Heart right ventricle (tissue), 16 donors: ENCODE data around the gene LRRC9. TPM values are rescaled to one million over a fixed set of nuclear protein-coding genes. Genes with fewer than 3 reads are reported as not detected.

Source experiments
- ATAC-seq, 8 donors: fragments of 200-7000 bp; cut with Tn5 transposase; one replicate each; pipeline ENCODE4 v1.9.1; 2020; ENCODE audit warnings: mild to moderate bottlenecking in 8 of 8, moderate library complexity in 8 of 8, moderate number of reproducible peaks in 1 of 8
- DNase-seq, 2 donors: peaks; one replicate each; pipeline ENCODE4 v3.0.0-alpha.2; 2020
- H3K27ac ChIP-seq, 10 donors: fragments of 200-600 bp; sonication (generic) in 2 of 10; one replicate each; pipeline versions ENCODE4 v1.5.0 to v1.8.0; 2020 to 2022; ENCODE audit warnings: mild to moderate bottlenecking in 3 of 10
- H3K27me3 ChIP-seq, 7 donors: fragments of 200-600 bp; one replicate each; pipeline ENCODE4 v1.8.0; 2021 to 2022; ENCODE audit warnings: mild to moderate bottlenecking in 2 of 7
- H3K36me3 ChIP-seq, 9 donors: fragments of 200-600 bp; sonication (generic) in 1 of 9; one replicate each; pipeline versions ENCODE4 v1.5.0 to v1.8.0; 2020 to 2022; ENCODE audit warnings: mild to moderate bottlenecking in 2 of 9
- H3K4me1 ChIP-seq, 9 donors: fragments of 200-600 bp; sonication (generic) in 1 of 9; one replicate each; pipeline versions ENCODE4 v1.5.0 to v1.8.0; 2020 to 2022; ENCODE audit warnings: mild to moderate bottlenecking in 4 of 9
- H3K4me3 ChIP-seq, 10 donors: fragments of 200-600 bp; sonication (generic) in 2 of 10; one replicate each; pipeline versions ENCODE4 v1.5.0 to v1.8.0; 2020 to 2022; ENCODE audit warnings: mild to moderate bottlenecking in 7 of 10, moderate library complexity in 2 of 10
- H3K9me3 ChIP-seq, 11 donors: fragments of 200-600 bp in 10 of 11; sonication (generic) in 2 of 11; one replicate each; pipeline versions ENCODE4 v1.5.0 to v1.8.0; 2013 to 2022; ENCODE audit warnings: mild to moderate bottlenecking in 2 of 11, control low read depth in 1 of 11, moderate library complexity in 1 of 11
- CTCF ChIP-seq, 9 donors: fragments of 200-600 bp; sonication (generic) in 2 of 9; IDR thresholded peaks; one replicate each; pipeline versions ENCODE4 v1.5.0 to v1.8.0; 2021 to 2022; ENCODE audit warnings: antibody characterized with exemption in 9 of 9, mild to moderate bottlenecking in 5 of 9, moderate library complexity in 1 of 9
- WGBS, 2 donors: extraction: QIAGEN DNeasy Blood & Tissue Kit; methylation state at CpG; one replicate each; pipeline ENCODE4 v1.1.7; 2013; ENCODE audit warnings: inconsistent platforms in 1 of 2; 5-methylcytosine and 5-hydroxymethylcytosine counted together
- intact Hi-C, 10 donors: fragments of 100-400 bp; cut with DNase I; formaldehyde crosslinking; loops; one replicate each; pipeline versions ENCODE4 v1.11.1 to v1.14.2; 2022
- long read RNA-seq, 3 donors: library from polyadenylated mRNA; unstranded; transcript quantifications; one replicate each; pipeline ENCODE4 v2.0.0, GENCODE V29; 2020 to 2021
- polyA plus RNA-seq, 2 donors: library from polyadenylated mRNA; stranded (reverse); fragments of 200-250 nt; gene quantifications; one replicate each; pipeline ENCODE4 v1.2.3, GENCODE V29; 2013
- total RNA-seq, 10 donors: library from RNA; stranded (reverse); fragmentation: NEBNext Ultra II Directional in 3 of 10; extraction: Animal tissue kit (Norgen Biotek cat#: 25700) in 3 of 10; gene quantifications; one replicate each; pipeline versions ENCODE4 v1.2.1 to v1.2.4, GENCODE V29; 2021 to 2023
- donor health status: Arrhythmogenic right ventricular cardiomyopathy.
- donor health status: ischemic (EF 13 %, LVEDD 7.1; RV severe dilation, severe dysfunction).
- donor health status: healthy with polysubstance abuse.
- donor health status: DM: no; HTN: yes; CAD: no.
- donor health status: DM: no; HTN: no; CAD: no.
- donor health status: ischemic (EF 25% LVEDD 6.9; RV normal size, moderate dysfunction).
- donor health status: ischemic (EF 25% LVEDD 5.7; RV mildly dilated, moderate dysfunction).
- donor health status: healthy.
- donor health status: DM: yes; HTN: yes; CAD: no.
- donor health status: Ischemic cardiomyopathy.
- donor health status: ischemic (EF 35%, LVEDD 5.7; RV mildly dilated, moderate dysfunction).
- donor health status: nonischemic (EF 11% LVEDD 7.7; RV severe dilation, severe dysfunction).
- donor health status: DM: yes; HTN: yes; CAD: no.
- donor health status: PGD.
- donor health status: ischemic (EF 29% LVEDD 5.4; RV normal size, mild dysfunction).
- donor health status: nonischemic (EF 23%, LVEDD 6.1; RV moderate dilation, normal function).

The LRRC9 gene
- 1 to 10 TPM in 1 of 10 donors, under 1 TPM in 6, not detected in 3; 0.07 to 1.7 (median 0.32) TPM for total RNA-seq
- under 1 TPM in 1 of 2 donors, not detected in 1; 0.01 TPM for polyA plus RNA-seq
- long read RNA-seq, donor 1, partial matches to known transcripts = 0 of 1 reads
- long read RNA-seq, donor 1, other reads (novel, unspliced or antisense) = 1 of 1 reads
- long read RNA-seq, donor 2 = 0 reads
- long read RNA-seq, donor 3 = 0 reads

GRCh38 chr14:59919570-59920377 lies at the start of gene LRRC9:
TSS of gene LRRC9 (plus strand) at chr14:59920144.
- H3K27me3 ChIP-seq = peaks cover 0 to 57% (median 48%) of the 10 kb centered on the region in 7 donors
- TF ChIP-seq CTCF (IDR thresholded peaks at IDR 0.05) = no peak
- WGBS, 2 donors = 5 to 6% methylated on average over 57 of the region's 57 CpGs

GRCh38 chr14:59870277-59871165 lies 49.4 kb upstream of the LRRC9 start, which contains the start of gene RTN1:
TSS of gene RTN1 (minus strand) at chr14:59870776. CDS start at chr14:59870630, 146 bp downstream.
- Histone ChIP-seq H3K4me1 (peaks cover 0 to 15% (median 8%) of the 10 kb centered on the region in 9 donors), H3K36me3 (no peaks in the 10 kb centered on the region), H3K27ac (peak within 1 kb of the TSS in 2 of 10 donors; percentile 35 to 68), H3K4me3 (peak within 1 kb of the TSS; percentile 5 to 61 (median 56)), H3K9me3 (no peaks in the 10 kb centered on the region), H3K27me3 (peaks cover 5 to 82% (median 59%) of the 10 kb centered on the region in 7 donors)
- ATAC-seq = peak; percentile 69 to 94 (median 84)
- intact Hi-C loops = no loop called here
- 0 to 1% methylated on average over 81 to 84 of the region's 84 CpGs for WGBS, 2 donors
- TF ChIP-seq CTCF (IDR thresholded peaks at IDR 0.05) = no peak
- DNase-seq = peak; percentile 15 to 59

More at GRCh38 chr14:59919570-59920377, at the start of gene LRRC9:
- peaks cover 0 to 17% (median 8%) of the 10 kb centered on the region in 9 donors for H3K4me1 ChIP-seq
- no peaks in the 10 kb centered on the region for H3K9me3 ChIP-seq
- peak within 1 kb of the TSS; percentile 14 to 50 (median 44) for H3K4me3 ChIP-seq
- intact Hi-C loops = no loop called here
- H3K27ac ChIP-seq = no peak within 1 kb of the TSS
- H3K36me3 ChIP-seq = no peaks in the 10 kb centered on the region
- ATAC-seq (peak in 2 of 8 donors; percentile 37 to 55), DNase-seq (no peak)

GRCh38 chr14:59871166-59871495 lies 48.8 kb upstream of the LRRC9 start:
- DNase-seq = no peak
- TF ChIP-seq CTCF (IDR thresholded peaks at IDR 0.05) = no peak
- peak in 2 of 8 donors; percentile 35 to 47 for ATAC-seq
- peak overlapping the region in 1 of 10 donors; percentile 68 for H3K27ac ChIP-seq
- peaks cover under 1 to 76% (median 54%) of the 10 kb centered on the region in 7 donors for H3K27me3 ChIP-seq
- H3K9me3 ChIP-seq = no peaks in the 10 kb centered on the region
- H3K4me1 ChIP-seq = peaks cover 0 to 15% (median 8%) of the 10 kb centered on the region in 9 donors
- peak overlapping the region in 9 of 10 donors; percentile 47 to 61 (median 57) for H3K4me3 ChIP-seq
- no peaks in the 10 kb centered on the region for H3K36me3 ChIP-seq
- intact Hi-C loops = no loop called here
- 3 to 4% methylated on average over 4 of the region's 4 CpGs for WGBS, 2 donors

- Histone ChIP-seq H3K36me3 (no peaks in the 10 kb centered on the region), H3K4me3 (no peak overlapping the region), H3K27ac (no peak overlapping the region), H3K9me3 (peaks cover 0 to 6% (median 0%) of the 10 kb centered on the region in 11 donors), H3K4me1 (no peaks in the 10 kb centered on the region), H3K27me3 (peaks cover 0 to 12% (median 0%) of the 10 kb centered on the region in 7 donors)
- 4 to 13% methylated on average over 1 of the region's 1 CpG for WGBS, 2 donors
- DNase-seq (no peak), ATAC-seq (no peak)
- TF ChIP-seq CTCF (IDR thresholded peaks at IDR 0.05) = peak in 1 of 9 donors; percentile 14
- intact Hi-C loops = no loop called here
Observed at GRCh38 chr14:59882957-59883356, 37.0 kb upstream of the LRRC9 start.
